A673 (cell line): ENCODE measurements around the gene LMO7. TPM values are rescaled to one million over a fixed set of nuclear protein-coding genes. Genes with fewer than 3 reads are reported as not detected.

Experiments
- BruUV-seq: library from RNA; stranded (reverse); fragments of 400-500 nt; replicated peaks from 2 replicates; lab custom pipeline; 2021; lab: Mats Ljungman, UMichigan
- CTCF ChIA-PET: fragments of 300-600 bp; sonication (Branson Sonifier 250); formaldehyde crosslinking; loops from one replicate; lab custom pipeline; 2022; ENCODE audit warnings: antibody characterized with exemption; lab: Charles Lee
- POLR2A ChIA-PET: fragments of 300-600 bp; sonication (Branson Sonifier 250); formaldehyde crosslinking; loops from one replicate; lab custom pipeline; 2022; ENCODE audit warnings: antibody characterized with exemption; ENCODE audit not compliant: low non-redundant PET; lab: Charles Lee
- DNase-seq: peaks from one replicate; pipeline ENCODE4 v3.0.0-alpha.2; 2015; ENCODE audit warnings: low spot score
- H3K27ac ChIP-seq: fragments of 200-600 bp; sonication (generic); 2 replicates; pipeline ENCODE4 v1.5.1; 2016; ENCODE audit warnings: mixed run types, low read depth, mild to moderate bottlenecking, mixed read lengths, antibody characterized with exemption, low read length; ENCODE audit not compliant: poor library complexity, severe bottlenecking
- H3K27me3 ChIP-seq: fragments of 200-600 bp; sonication (generic); replicated peaks from 2 replicates; pipeline ENCODE4 v1.6.1; 2017; ENCODE audit warnings: mixed run types, low read depth, mild to moderate bottlenecking, mixed read lengths, antibody characterized with exemption, low read length; ENCODE audit not compliant: insufficient read depth, poor library complexity
- H3K36me3 ChIP-seq: fragments of 200-600 bp; sonication (generic); 2 replicates; pipeline ENCODE4 v1.6.1; 2016; ENCODE audit warnings: mixed run types, mild to moderate bottlenecking, mixed read lengths, antibody characterized with exemption, low read length; ENCODE audit not compliant: insufficient read depth, poor library complexity, severe bottlenecking
- H3K4me1 ChIP-seq: fragments of 200-600 bp; sonication (generic); 2 replicates; pipeline ENCODE4 v1.6.1; 2017; ENCODE audit warnings: mixed run types, mild to moderate bottlenecking, mixed read lengths, antibody characterized with exemption, low read length; ENCODE audit not compliant: insufficient read depth, poor library complexity, severe bottlenecking
- H3K4me3 ChIP-seq: fragments of 200-600 bp; sonication (generic); 2 replicates; pipeline ENCODE4 v1.5.1; 2016; ENCODE audit warnings: low read depth, mixed run types, mild to moderate bottlenecking, mixed read lengths, low read length; ENCODE audit not compliant: poor library complexity, severe bottlenecking
- H3K9me3 ChIP-seq: fragments of 200-600 bp; sonication (generic); 2 replicates; pipeline ENCODE4 v1.6.1; 2016; ENCODE audit warnings: mixed run types, low read depth, mild to moderate bottlenecking, mixed read lengths, antibody characterized with exemption, low read length; ENCODE audit not compliant: poor library complexity, severe bottlenecking
- CTCF ChIP-seq: fragments of 300-800, 200-600 bp; sonication (generic); conservative IDR thresholded peaks from 2 replicates; pipeline ENCODE4 v1.5.1; 2017; ENCODE audit warnings: low read depth, mild to moderate bottlenecking, antibody characterized with exemption, low read length, moderate library complexity, mixed read lengths
- EZH2 ChIP-seq: fragments of 200-600 bp; sonication (generic); IDR thresholded peaks from 2 replicates; pipeline ENCODE4 v1.6.1; 2017; ENCODE audit warnings: borderline replicate concordance, low read depth, mild to moderate bottlenecking, mixed read lengths, antibody characterized with exemption, low read length; ENCODE audit not compliant: poor library complexity, severe bottlenecking
- intact Hi-C: fragments of 100-400 bp; cut with micrococcal nuclease; formaldehyde crosslinking; loops from one replicate; pipeline ENCODE4 v1.10.0; 2022; ENCODE audit not compliant: unreplicated experiment
- total RNA-seq: library from RNA; stranded (reverse); gene quantifications from 2 replicates; pipeline ENCODE4 v1.2.3, GENCODE V29; 2021

Gene LMO7
- total RNA-seq, 1 experiment from 2014 or later: 20.3 TPM

DNA sequence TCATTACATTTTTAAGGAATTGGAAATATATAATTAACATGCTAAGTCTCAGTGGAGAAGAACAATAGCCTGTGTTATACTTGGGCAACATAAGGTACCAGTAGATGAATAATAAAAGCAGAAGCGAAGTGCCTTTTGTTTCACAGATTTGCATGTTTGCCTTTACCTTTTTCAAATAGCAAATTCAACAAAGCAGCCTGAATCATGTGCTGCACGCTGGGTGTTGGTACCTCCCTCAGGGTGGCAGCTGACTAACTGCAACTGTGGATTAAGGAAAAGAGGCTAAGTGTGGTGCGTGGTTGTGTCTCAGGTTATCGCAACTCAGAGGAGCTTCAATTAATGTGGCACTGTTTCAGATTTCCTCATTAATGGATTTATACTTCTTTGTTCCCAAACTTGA is 189.0 kb downstream of the LMO7 start:
- Histone ChIP-seq H3K36me3 (no peaks in the 10 kb centered on the region), H3K4me3 (no peak overlapping the region), H3K27ac (no peak overlapping the region), H3K4me1 (no peaks in the 10 kb centered on the region), H3K9me3 (no peaks in the 10 kb centered on the region), H3K27me3 (no peaks in the 10 kb centered on the region)
- intact Hi-C loops: no loop called here
- no TSS peak for BruUV-seq
- ChIA-PET POLR2A (no interaction called here), CTCF (no interaction called here)
- TF ChIP-seq CTCF: no peak
- no peak for TF ChIP-seq EZH2
- no peak for DNase-seq

DNA sequence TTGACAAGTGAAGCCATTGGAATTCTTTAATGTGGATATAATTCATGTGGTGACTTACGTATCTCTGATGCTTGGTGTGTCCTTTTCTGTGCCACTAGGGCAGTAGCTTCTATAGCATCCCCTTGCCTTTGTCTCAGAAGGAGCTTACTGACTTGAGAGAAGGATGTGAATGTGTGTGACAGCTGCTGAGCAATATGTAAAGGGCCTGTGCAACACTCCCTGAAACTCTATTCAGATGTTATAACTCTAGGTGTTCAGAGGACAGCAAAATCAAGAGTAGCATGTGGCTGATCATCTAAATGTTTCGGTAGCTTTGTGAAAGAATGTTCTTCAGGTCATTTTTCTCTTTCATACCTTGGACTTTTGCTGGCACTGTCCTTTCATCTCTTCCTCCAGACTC is 189.5 kb downstream of the LMO7 start:
- POLR2A ChIA-PET: no interaction called here
- Histone ChIP-seq H3K9me3 (no peaks in the 10 kb centered on the region), H3K4me3 (no peak overlapping the region), H3K36me3 (no peaks in the 10 kb centered on the region), H3K27ac (no peak overlapping the region), H3K27me3 (no peaks in the 10 kb centered on the region), H3K4me1 (no peaks in the 10 kb centered on the region)
- DNase-seq: no peak
- no TSS peak for BruUV-seq
- intact Hi-C loops: no loop called here
- CTCF ChIA-PET: no interaction called here
- TF ChIP-seq EZH2: no peak
- no peak for TF ChIP-seq CTCF

DNA sequence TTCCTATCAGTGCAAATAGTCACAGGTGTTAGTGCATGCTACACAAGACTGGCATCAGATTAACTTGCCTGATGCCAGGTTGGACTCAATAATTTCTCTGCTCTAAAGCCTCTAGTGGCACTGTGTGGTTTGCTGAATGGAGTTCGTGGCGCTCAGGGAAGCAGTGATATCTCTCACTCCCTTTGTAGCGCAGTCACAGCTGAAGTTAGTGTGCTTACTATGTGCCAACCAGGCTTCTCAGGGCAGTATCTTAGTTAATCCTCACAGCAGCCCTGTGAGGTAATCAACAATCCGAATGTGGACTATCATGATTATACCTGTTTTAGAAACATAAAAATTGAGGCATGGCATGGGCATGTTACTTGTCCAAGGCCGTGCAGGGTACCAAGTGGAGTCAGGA is 190.3 kb downstream of the LMO7 start:
- Histone ChIP-seq H3K27me3 (no peaks in the 10 kb centered on the region), H3K36me3 (no peaks in the 10 kb centered on the region), H3K27ac (no peak overlapping the region), H3K4me1 (no peaks in the 10 kb centered on the region), H3K9me3 (no peaks in the 10 kb centered on the region), H3K4me3 (no peak overlapping the region)
- CTCF ChIA-PET: no interaction called here
- TF ChIP-seq CTCF (no peak), EZH2 (no peak)
- intact Hi-C loops: no loop called here
- POLR2A ChIA-PET: no interaction called here
- DNase-seq: no peak
- BruUV-seq: no TSS peak
